HUDEP-2 (cell line): ENCODE data around the gene KLHL17.
A peak's percentile ranks its signal among the peaks of the same experiment; 100 is the strongest.

Experiments used
- DNase-seq, 76 experiments: peaks; one replicate each; lab custom pipeline; 2025; ENCODE audit not compliant: unreplicated experiment in 76 of 76; lab: John Stamatoyannopoulos, UW

The KLHL17 gene

DNA sequence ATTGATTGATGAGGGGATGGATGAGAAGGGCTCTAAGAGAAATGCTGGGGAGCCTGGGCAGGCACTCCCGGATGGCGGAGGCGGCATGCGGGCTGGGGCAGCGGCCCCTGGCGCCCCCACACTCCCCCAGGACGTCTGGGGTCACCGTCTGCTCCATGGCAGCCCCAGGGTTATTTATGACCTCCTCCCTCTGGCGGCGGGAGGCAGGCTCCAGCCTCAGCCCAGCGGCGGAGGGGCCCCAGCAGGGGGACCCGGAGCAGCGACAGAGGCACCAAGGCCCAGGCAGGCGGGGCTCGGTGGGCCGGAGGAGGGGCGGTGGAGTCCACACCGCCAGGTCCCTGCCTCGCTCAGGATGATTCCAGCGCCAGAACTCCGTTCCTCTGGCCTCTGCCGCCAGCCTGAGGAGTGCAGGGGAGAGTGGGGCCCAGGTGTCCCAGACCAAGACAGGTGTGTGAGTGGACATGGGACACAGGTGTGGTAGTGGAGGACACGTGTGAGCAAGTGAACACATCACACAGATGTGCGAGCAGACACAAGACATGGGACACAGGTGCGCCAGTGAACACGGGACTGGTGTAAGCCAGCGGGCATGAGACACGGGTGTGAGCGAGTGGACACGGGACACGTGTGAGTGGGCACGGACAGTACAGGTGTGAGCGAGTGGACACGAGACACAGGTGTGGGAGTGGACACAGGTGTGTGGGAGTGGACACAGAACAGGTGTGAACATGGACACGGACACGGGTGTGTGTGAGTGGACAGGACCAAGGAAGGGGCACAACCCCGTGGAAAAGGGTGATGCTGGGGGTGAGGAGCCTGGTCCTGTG, 39.2 kb upstream of the KLHL17 start:
- DNase-seq = peak in 30 of 76 experiments; percentile 3 to 55 (median 24)

DNA sequence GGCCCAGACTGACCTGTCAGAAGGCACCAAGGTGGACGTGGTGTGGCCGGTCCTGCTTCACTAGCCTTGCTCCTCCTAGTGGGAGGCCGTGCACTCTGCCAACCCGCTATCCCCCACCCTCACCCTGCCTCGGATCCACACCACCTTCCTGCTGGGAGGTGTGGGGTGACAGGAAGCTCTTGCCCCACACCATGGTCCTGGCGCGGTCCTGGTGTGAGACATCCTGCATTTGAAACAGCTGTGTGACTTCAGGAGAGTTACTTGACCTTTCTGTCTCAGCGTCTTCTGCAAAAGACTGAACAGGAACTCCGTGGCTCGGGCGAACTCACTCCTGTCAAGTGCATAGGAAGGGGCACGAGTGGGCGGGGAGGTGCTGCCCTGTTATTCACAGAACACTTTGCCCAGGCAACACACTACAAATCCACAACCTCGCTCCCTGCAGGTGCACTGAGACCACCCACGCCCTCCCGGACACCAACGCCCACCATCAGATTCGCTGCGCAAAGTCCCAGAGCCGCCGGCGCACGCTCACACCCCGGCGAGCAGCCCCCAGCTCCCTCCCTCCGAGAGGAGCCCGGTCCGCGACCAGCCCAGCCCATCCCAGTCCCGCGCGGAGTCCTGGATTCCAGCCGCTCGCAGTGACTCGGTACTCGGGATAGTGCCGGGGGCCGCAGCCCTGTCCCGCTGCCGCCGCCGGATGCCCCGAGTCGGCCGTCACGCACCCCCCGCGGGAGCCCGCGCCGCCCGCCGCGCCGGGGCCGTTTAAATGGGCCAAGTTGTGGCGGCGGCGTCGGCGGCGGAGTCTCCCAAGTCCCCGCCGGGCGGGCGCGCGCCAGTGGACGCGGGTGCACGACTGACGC, 37.0 kb upstream of the KLHL17 start, which contains the start of gene SAMD11:
Gene SAMD11 (plus strand): TSS at position 793 of the 860 bp plus-strand sequence. CDS start 509 bp downstream, outside the sequence.
- DNase-seq = peak in 56 of 76 experiments; percentile 7 to 70 (median 40)

DNA sequence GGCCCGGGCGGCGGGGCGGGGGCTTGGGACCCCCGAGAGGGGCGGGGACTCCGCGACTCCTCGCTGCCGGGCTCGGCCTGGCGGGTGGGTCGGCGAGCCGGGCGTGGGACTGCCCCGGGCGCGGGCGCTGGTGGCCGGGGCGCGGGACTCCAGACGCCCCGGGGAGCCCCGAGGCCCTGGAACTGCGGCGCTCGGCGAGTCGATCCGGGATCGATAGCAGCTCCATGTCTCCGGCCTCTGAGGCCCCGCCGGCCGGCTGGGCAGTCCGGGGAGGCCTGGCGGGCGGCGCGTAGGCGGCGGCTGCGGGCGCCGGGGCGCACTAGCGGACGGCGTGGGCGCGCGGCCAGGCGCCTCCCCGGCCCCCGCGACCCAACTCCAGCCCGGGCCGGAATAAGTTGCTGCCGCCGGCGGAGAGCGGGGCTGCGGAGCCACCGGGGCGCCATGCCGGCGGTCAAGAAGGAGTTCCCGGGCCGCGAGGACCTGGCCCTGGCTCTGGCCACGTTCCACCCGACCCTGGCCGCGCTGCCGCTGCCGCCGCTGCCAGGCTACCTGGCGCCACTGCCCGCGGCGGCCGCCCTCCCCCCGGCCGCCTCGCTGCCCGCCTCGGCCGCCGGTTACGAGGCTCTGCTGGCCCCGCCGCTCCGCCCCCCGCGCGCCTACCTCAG, 36.3 kb upstream of the KLHL17 start:
- no peak for DNase-seq

DNA sequence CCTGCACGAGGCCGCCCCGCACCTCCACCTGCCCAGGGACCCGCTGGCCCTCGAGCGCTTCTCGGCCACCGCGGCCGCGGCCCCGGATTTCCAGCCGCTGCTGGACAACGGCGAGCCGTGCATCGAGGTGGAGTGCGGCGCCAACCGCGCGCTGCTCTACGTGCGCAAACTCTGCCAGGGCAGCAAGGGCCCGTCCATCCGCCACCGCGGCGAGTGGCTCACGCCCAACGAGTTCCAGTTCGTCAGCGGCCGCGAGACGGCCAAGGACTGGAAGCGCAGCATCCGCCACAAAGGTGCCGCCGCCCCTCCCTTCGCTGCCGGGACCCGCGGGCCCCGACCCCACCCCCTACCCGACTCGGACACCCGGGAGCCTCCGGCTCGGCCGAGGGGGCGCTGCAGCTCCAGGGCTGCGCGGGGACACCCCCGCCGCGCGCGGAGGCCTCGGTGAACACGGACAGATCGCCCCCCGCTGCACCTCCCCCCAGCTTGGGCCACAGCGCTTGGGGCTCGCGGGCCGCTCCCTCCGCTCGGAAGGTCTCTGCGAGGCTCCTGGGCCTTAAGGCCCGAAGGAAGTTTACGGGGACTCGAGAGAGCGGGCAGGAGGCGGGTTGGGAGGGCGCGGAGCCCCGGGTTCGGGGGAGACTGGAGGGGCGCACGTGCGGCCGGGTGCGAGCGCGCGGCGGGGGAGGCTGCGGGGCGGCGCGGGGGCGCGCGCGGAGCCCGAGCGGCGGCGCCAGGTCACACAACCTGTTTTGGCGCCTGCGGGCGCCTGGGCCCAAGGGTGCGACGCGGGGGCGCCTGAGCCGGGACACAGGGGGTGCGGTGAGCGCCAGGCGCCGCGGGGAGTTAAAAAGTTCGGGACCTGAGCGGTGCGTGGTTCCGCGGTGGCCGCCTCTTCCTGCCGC, 35.5 kb upstream of the KLHL17 start:
- peak in 1 of 76 experiments; percentile 15 for DNase-seq

DNA sequence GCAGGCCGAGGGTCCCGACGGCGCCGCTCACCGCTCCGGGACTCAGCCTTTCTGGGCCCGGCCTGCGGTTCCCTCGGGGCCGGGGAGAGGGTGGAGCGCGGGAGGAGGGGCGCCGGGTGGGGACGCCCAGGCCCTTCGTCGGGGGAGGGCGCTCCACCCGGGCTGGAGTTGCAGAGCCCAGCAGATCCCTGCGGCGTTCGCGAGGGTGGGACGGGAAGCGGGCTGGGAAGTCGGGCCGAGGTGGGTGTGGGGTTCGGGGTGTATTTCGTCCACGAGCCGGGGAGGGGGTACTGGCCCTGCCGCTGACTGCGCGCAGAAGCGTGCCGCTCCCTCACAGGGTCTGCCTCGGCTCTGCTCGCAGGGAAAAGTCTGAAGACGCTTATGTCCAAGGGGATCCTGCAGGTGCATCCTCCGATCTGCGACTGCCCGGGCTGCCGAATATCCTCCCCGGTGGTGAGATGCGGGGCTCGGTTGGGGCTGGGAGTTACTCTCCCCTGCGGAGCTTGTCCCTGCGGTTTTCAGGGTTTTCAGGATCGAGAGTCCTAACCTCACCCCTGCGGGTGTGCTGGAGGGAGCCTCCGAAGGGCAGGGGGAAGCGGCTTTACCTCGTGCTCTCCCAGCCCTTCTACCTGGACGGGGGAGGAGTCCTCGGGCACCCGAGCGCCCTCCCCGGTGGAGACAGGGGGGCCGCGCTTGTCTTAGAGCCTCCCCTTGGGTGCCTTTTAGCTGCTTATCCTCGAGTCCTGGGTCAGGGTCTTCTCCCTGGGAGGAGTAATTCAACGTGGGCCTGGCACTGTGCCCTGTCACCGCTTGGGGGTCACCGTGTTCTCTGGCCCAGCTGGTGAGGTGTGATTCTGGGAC, 34.6 kb upstream of the KLHL17 start:
- peak in 1 of 76 experiments; percentile 17 for DNase-seq

GRCh38 chr1:927234-927633, 33.1 kb upstream of the KLHL17 start:
- no peak for DNase-seq

DNA sequence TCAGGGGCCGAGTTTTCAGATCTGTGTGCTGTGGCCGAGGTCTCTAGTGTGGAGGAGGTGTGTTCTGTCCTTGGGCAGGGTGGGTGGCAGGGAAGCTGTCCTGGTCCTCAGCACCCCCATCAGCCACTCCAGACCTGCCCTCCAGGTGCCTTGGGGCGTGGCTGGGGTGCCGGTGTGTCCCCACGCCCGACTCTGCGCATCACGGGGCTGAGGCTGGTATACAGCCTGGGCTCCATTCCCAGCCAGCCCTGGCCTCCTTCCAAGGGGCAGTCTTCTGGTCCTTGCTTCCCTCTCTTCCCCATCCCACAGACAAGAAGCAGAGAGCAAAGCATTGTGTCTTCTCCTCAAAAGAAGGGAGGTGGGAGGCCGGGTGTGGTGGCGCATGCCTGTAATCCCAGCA, 32.6 kb upstream of the KLHL17 start:
- DNase-seq = no peak

DNA sequence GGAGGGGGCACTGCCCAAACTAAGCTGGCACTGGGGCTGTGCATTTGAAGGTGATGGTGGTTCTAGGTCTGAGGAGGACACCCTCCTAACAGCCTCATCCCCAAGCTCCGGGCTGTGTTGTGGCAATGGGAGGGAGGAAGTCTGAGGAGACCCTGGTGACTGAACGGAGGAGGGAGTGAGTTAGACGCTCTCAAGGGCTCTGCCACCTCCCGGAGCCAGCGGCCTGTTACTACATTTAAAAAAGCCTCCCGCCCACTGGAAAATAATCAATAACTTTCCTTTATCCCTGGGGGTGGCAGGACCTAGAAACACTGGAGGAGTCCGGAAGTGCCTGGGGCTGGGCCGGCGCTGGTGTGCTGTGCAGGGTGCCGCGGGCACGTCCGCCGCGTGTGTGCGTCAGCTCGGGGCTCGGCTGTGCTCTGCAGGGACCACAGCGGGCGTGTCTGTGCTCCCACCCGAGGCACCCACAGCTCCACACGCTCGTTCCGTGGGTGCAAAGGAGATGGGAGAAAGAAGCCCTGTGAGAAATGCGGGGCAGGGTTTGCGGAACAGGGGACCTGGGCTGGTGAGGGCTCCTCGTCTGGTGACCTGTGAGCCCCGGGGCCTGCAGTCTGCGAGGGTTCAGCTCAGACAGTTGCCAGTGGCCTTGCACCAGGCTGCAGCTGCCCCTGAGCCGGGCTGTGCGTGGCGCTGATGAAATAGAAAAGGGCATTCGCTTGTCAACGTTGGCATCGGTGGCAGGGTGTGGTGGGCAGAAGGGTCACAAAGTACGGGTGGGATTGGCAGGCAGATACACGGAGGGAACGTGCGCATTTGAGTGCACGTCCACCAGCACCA, 31.3 kb upstream of the KLHL17 start:
- no peak for DNase-seq

DNA sequence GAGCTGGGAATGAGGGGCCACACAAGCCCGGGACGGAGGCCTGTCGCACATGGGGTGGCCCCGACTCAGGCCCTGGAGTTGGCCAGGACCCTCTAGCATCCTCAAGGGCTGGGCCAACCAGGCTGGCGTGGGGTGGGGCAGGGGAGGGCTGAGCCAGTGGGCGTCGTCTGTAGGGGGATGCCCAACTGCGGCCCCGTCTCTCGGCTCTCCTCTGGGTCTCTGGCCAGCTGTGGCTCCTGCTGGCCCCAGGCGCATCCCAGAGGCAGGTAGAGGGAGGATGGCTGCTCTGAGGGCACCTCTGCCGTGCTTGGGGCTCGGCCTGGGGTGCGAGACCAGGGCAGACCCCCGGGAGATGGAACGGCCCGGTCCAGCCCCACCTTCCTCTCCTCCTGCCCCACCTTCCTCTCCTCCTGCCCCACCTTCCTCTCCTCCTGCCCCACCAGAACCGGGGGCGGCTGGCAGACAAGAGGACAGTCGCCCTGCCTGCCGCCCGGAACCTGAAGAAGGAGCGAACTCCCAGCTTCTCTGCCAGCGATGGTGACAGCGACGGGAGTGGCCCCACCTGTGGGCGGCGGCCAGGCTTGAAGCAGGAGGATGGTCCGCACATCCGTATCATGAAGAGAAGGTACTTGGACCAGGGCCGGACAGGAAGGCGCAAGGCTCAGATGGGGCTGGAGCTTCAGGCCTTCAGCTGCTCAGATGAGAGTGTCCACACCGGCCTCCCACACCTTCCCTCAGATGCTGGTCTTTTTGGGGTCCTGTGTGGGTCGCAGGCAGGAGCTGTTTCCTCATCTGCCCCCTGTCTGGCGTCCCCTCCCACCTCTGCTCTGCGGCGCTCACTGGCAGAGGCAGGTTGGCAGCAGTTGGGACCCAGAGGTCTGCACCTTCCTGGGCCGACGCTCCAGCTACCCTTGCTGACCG, 30.4 kb upstream of the KLHL17 start:
- no peak for DNase-seq

DNA sequence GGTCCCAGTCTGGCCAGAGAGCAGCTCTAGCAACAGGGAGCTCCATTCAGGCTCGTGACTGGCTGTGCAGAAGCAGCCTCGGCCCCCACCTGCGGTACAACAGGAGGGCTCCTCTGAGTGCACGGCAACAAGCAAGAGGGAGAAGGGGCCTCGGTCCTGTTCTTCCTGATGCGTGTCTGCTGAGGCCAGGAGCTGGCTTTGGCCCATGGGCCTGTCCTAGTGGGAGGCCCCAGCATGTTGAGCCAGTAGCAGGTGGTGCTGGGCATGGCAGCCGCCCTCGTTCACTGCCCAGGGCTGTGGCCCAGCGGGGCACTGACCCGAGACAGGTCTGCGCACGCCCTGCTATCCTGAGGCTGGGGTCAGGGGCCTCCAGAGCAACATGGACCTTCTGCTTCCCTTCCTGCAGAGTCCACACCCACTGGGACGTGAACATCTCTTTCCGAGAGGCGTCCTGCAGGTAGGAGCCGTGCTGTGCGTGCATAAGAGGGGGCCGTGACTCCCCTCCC, 29.7 kb upstream of the KLHL17 start:
- DNase-seq = no peak

- no peak for DNase-seq
Observed at GRCh38 chr1:931380-932172, 28.8 kb upstream of the KLHL17 start.

GRCh38 chr1:932173-932510, 28.2 kb upstream of the KLHL17 start:
- no peak for DNase-seq

DNA sequence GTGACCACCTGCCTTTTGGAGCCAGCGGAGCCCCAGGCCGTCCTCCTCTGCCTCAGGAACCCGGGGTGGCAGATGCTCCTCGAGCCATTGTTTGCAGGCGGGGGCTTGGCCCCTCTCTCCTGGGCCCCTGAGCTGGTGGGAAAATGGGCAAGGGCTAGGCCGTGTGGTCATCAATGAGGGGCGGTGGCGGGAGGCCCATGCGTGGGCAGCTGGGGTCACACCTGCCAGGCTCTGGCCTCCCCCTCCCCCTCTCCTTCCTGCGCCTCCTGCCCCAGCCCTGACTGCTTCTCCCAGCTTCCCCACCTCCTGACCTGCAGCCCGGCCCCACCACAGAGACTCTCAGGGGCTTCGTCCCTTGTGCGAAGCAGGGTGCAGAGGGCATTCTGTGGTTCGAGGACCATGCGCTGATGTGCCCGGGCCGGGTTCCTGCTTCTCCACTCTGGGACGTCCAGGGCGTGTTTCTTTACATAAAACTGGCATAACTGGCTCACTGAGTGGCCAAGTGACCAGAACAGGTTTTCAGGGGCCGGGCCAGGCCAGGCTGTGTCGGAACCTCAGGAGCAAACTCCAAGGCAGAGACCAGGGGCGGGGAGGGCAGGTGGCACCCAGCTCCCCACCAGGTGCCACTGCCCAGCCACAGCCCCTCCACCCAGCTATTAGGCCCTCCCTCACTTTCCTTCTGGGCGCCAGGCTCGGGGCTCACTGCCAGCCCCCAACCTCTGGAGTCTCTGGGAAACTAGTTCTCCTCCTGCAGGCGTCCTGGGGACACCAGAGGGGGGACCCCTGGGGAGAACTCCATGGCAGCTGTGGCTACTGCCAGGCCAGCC, 27.4 kb upstream of the KLHL17 start:
- DNase-seq = no peak

GRCh38 chr1:933603-933940, 26.8 kb upstream of the KLHL17 start:
- DNase-seq = no peak

- DNase-seq = no peak
Observed at GRCh38 chr1:934991-935750, 25.2 kb upstream of the KLHL17 start.
